Superior temporal gyrus (tissue), 1 donor: ENCODE data around the gene CXCR3.
"Not testable (repeated sequence)": the region's sequence is repeated elsewhere in the genome, so short reads cannot be mapped to it uniquely, and the experiment has no call there.

ENCODE experiments used
- DNase-seq: peaks from one replicate; pipeline ENCODE4 v3.0.0-alpha.2; 2016; ENCODE audit errors: extremely low spot score

CXCR3 gene

DNA sequence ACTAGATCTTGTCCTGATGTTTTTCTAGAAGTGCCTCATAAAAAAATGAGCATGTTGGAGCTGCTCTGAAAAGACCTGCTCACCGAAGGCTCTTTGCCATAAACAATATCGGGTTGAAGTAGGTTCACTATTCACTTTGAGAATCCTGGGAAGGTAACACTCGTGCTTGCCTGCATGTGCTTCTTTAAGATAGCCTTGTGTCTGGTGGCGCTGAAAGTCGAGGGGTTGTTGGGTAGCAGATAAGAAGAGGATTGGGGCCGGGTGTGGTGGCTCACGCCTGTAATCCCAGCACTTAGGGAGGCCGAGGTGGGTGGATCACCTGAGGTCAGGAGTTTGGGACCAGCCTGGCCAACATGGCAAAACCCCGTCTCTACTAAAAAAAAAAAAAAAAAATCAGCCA is 6.6 kb downstream of the CXCR3 start:
- not testable (repeated sequence) for DNase-seq

DNA sequence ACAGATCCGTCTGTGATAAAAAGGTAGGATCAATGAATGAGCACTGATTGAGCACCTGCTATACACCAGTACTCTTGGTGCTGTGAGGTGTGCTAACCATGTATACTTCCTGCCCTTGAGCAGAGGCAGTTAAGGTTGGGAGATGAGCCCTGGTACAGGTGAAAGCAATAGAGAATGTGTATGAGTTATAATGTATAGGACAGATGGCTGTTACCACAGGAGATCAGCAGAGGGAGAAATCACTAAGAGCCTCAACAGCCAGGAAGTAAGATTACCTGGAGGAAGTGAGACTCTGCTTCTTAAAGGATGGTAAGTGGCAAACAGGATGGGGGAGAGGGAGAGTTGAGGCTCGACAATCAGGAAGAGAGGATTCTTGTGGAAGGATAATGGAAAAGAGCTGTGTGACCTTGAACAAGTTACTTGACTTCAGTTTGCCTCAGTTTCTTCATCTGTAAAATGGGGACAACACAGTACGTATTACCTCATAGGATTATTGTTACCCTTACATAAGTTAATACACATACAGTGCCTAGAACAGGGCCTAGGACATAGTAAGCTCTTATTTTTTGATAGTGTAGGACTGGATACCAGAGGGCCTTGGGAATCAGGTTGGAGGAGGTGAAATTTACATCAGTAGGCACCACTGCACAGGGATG is 9.1 kb downstream of the CXCR3 start:
- no peak for DNase-seq

DNA sequence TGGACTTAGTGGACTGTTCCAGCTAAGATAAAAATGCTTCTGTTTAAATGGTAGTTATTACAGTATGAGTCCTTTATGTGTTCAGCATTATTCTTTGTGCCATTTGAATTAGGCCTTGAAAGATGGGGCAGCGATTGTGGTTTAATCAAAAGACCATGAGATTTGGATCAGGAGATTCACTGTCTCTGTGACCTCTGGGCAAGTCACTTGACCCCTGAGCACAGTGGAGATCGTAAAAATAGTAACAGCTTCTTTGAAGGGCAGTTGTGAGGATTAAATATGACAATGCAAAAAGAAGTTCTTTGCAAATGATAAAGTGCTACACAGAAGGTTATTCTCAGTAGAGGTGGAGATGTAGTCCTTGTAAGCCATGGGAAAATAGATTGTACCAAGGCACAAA is 10.8 kb downstream of the CXCR3 start:
- DNase-seq, result no peak

DNA sequence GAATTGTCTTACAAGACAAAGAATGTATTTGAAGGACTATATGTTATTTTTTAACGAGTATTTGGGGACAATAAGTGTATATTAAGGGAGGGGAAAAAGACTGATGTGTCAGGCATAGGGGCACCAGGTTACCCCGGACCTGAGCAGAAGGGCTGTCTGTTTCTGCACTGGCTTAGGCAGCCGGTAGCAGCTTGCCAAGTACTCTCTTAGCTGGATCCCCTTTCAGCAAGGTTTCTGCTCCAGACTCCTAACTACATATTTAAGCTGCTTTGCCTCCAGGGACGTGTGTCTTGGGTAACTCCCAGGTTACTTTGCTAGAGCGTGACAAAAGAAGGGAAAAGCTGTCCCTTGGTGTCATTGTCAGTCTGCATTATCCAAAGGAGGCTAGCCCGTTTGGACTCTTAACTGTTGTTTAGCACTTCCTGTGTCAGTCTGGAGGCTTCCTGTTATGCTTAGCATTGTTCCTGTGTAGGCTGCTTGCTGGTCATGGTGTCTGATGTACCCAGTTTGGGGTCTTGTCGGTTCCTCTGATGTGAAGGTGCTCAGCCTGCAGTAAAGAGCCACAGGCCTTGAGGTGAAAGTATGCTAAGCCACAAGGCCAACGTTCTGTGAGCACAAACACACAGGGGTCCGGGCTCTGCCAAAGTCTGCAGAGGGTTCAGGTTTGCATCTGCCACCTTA is 11.6 kb downstream of the CXCR3 start:
- no peak for DNase-seq

DNA sequence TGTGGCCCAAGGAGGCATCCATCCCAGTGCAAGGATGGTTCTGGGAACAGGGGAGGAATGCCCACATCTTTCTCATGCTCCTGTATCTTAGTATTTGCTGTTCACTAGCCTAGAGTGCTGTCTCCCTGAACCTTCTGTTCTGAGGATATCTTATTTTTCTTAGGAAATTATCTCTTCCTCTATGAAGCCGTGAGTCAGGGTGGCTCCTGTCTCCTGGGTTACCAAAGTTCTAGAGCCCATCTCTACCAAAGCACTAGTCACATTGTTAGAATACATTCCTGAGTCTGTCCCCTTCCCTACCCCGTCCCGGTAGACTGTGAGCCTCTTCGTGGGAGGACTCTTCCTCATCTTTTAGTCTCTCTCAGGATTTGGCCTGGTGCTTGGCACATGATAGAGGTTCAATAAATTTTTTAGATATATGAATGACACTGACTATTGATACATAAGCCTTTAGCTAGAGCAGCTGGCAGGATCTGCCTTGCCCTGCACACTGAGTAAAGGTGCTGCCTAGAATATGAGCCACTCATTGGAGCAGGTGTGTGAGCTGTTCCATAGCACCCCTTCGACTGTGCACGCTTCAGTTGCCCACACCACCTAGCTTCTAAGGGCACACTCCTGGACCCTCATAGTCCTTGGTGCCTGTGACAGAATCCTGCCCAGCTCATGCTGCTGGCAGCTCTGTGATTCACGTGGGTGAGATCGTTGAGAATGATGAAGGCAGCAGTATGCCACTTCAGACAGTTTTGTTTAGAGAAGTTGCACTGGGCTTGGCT is 13.3 kb downstream of the CXCR3 start:
- no peak for DNase-seq

DNA sequence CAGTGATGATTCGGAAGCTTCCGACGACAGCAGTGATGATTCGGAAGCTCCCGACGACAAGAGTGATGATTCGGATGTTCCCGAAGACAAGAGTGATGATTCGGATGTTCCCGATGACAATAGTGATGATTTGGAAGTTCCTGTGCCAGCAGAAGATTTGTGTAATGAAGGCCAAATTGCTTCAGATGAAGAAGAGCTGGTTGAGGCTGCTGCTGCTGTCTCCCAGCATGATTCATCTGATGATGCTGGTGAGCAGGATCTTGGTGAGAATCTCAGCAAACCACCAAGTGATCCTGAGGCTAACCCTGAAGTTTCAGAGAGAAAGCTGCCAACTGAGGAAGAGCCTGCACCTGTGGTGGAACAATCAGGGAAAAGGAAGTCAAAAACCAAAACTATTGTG is 14.2 kb downstream of the CXCR3 start:
- no peak for DNase-seq

DNA sequence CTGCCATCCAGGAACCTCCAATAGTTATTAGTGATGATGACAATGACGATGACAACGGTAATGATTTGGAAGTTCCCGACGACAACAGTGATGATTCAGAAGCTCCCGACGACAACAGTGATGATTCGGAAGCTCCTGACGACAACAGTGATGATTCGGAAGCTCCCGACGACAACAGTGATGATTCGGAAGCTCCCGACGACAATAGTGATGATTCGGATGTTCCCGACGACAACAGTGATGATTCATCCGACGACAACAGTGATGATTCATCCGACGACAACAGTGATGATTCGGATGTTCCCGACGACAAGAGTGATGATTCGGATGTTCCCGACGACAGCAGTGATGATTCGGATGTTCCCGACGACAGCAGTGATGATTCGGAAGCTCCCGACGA is 14.7 kb downstream of the CXCR3 start:
- DNase-seq, result no peak

DNA sequence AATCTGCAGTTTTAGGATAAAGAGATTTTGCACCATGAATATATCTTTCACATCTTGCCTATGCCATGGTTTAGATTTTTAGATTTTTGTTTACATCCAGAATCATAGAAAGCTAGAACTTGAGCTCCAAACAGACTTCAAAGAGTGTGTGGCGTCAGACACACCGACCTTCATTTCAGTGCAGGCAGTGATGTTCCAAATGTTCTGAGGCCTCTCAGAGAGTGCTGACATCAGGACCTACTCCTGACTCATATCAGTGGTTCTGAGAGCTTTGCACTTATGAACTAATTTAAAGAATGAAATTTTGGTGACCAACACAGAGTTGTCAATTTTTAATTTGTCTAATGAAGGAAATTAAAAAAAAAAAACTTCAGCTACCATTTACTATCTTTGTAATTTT is 18.3 kb downstream of the CXCR3 start:
- DNase-seq, result no peak

DNA sequence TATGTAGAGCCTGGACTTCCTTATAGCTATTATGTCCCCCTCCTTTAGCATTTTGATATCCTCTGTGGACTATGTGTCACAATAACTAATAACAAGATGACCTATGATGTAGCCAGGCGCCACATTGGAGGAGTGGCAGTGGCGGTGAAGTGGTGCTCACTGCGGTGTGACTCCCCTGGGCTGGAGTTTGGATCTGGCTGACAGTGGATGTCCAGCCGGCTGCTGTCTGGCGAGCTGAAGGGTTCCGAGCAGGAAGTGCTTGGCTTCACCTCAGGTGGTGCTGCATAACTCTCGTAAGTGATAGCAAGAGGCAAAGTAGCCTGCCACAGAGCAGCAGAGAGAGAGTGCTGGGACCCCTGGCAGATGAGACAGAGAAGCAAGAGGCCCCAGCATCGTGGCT is 25.1 kb downstream of the CXCR3 start:
- not testable (repeated sequence) for DNase-seq

DNA sequence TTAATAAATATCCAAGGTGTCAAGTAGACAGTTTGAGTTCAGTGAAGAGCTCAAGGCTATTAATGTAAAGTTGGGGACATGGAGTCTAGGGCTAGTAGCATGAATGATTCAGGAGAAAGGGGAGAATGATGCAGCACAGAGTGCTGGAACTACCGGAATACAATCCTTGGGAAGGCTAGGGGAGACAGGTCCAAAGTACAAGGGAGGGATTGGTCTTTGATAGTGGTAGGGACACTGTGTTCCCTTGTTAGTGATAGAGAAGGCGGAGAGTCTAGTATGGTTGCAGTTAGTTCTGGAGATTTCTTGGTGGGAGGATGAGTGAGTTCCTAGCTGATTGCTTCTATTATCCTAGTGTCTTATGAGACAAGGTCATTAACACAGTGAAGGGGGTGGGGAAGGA is 31.4 kb downstream of the CXCR3 start:
- no peak for DNase-seq

DNA sequence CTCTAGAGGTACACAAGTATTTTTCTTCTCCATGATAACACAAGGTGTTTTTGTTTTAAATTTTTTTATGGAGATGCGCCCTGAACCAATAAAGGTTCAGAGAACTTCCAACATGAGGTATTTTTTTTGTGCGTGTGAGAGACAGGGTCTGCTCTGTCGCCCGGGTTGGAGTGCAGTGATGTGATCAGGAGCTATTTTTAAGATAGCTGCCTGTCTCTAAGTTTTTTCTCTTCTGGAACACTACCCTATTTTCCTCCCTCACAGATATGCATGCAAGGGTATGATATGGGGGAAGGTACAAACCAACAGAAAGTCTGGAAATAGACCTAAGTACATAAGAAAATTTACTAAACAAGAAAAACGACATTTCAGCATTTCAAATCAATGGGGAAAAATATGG is 37.1 kb downstream of the CXCR3 start:
- DNase-seq, result no peak

DNA sequence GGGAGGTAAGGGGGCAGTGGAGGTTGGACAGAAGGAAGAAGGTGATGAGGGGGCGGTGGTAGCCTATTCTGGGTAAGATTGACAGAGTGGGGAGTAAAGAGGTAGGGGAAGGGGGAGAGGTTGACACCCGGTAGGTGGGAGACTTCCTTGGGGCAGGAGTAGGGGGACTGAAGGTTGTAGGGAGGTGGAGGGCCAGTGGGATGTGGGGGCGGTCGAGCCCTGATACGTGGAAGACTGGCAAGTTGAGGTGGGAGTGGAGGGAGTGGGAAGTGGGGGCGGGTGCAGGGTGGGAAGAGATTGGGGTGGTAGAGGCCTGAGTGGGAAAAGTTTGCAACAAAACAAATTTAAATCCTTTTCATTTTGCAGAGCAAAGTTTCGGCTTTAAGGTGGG is 38.3 kb downstream of the CXCR3 start:
- DNase-seq, result no peak

DNA sequence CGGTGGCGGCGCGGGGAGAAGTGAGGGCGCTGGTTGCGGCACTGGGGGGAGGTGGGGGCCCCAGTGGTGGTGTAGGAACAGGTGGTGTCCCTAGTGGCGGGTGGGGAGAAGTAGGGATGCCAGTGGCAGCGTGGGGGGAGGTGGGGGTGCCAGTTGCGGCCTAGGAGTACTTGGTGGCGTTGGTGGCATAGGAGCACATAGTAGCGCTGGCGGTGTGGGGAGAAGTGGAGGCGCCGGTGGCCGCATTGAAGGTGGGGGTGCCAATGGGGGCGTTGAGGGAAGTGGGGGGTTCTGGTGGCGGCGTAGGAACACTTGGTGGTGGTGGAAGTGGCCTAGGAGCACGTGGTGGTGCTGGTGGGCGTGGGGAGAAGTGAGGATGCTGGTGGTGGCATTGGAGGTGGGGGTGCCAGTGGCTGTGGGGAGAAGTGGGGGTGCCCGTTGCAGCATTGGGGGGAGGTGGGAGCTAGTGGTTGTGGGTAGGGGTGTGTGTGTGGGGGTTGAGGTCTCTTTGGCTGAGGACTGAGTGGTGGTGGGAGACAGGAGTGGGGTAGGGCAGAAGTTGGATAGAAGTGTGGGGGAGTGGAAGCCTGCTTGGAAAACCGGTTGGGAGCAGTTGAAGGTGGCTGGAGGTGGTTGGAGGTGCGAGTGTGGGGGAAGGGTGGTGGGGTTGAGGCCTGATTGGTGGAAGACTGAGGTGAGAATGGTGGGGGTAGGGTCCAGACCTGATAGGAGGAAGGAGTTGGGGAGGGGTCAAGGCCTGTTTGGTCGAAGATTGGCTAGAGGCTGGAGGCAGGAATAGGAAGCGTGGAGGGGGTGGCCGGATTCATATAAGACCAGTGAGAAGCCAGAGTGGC is 38.9 kb downstream of the CXCR3 start:
- DNase-seq, result no peak

DNA sequence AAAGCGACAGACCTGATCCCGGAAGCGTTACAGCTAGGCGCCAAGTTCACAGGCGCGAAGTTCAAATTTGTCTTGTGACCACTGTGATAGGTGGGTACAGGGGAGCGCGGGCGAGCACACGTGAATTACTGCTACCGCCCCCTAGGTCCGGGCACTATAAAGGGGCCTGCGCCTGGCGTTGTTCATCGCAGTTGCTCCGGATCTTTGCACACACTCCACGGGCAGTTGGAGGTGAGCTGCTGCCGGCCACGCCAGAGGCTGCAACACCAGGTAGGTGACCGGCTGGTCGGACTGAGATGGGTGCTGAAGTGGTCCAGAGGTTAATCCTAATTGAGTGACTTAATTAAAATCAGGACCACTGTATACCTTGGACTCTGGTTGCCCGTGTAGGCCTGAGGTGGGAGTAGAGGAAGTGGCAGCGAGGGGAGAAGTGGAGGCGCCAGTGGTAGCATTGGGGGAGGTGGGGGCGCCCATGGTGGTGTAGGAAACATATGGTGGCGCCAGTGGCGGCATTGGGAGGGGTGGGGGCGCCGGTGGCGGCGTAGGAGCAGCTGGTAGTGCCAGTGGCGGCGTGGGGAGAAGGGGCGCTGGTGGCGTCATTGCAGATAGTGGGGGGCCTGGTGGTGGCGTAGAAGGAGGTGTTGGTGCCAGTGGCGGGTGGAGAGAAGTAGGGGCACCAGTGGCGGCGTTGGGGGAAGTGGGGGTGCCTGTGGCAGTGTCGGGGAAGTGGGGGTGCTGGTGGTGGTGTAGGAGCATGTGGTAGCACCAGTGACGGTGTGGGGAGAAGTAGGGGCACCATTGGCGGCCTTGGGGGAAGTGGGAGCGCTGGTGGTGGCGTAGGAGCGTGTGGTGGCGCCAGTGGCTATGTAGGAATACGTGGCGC is 39.8 kb downstream of the CXCR3 start, which contains the start of gene GCNA:
Gene GCNA (plus strand): TSS at position 185 of the 883 bp plus-strand sequence. CDS start 2,385 bp downstream, outside the sequence.
- DNase-seq, result no peak

DNA sequence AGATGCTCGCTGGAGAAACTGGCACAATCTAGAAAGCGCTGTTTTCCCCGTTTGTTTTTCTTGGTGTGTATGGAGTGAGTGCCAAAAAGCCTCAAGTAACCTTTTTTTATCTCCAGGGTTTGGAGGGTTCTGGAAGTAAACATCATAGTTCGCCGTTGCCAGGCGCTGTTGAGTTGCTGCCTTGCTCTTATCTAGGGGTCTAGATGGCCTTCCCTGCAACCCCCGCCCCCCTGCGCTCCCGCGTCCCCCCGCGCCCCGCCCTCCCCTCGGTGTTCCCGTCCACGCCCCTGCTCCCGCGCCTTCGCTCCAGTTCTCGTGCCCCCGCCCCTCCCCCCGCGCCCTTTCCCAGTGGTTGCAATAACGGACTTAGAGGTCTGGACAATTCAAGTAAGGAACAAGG is 40.6 kb downstream of the CXCR3 start:
- DNase-seq, result no peak

DNA sequence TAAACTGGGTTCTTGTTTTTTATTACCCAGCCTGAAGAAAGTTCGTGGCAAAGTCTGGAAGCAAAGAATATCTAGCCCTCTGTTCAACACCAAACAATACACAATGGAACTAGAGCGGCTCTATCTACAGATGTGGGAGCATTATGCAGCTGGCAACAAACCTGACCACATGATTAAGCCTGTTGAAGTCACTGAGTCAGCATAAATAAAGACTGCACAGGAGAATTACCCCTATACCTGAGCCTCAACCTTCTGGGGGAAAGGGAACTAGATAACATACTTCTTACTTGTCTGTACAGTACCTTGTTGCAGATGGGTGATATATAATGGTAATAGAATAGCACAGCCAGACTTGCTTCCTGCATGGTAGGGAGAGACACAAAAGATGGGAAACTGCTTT is 44.7 kb downstream of the CXCR3 start:
- no peak for DNase-seq

DNA sequence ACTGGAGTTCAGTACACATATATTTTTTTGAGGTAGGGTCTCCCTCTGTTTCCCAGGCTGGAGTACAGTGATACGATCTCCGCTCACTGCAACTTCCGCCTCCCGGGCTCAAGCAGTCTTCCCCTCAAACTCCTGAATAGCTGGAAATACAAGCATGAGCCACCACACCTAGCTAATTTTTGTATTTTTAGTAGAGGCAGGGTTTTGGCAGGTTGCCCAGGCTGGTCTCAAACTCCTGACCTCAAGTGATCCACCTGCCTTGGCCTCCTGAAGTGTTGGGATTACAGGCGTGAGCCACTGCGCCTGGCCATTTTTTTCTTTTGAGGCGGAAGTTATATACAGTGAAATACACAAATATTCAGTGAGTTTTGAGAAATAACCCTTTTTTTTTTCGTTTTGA is 46.9 kb downstream of the CXCR3 start:
- DNase-seq, result not testable (repeated sequence)
